ENCODE measurements around the gene GAB3.
"Not testable (repeated sequence)": the region's sequence is repeated elsewhere in the genome, so short reads cannot be mapped to it uniquely, and the experiment has no call there.

Gene GAB3

DNA sequence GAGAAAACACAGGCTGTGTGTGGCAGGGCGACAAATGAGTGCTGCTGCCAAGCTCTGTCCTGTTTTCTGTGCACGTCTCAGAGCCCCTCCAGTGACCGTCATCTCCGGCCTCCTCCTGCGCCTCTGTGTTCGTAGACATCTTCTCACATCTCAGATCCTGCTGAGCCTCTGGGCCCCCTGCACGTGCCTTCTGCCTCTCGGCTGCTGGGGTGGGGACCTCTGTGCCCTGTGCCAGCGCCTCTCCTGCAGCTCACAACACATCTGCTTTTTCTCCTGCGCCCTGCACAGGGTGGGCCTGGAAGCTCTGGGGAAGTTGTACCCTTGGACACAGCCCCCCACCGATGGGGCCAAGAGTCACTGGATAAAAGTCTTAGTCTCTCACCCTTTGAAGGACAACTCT lies 95.1 kb downstream of the GAB3 start:
- no peak for DNase-seq (ENCODE audit: low spot score)

DNA sequence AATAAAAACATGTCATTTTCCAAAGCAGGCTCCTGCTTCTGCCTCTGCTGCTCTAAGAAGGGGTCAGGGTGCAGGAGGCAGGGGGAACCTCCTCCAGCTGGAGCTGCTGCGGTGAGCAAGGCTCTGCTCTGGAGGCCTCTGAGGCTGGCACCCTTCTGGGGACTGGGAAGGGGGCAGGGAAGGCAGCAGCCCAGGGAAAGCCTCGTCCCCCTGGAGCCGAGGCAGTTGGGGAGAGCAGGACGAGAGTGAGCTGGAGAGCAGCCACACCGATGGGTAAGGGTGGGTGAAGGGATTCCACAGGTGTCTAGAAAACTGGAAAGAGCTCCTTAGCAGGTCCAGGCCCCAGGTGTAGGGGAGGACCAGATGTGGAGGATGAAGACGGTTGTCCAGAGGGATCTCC lies 95.5 kb downstream of the GAB3 start:
- DNase-seq (ENCODE audit: low spot score), result no peak

DNA sequence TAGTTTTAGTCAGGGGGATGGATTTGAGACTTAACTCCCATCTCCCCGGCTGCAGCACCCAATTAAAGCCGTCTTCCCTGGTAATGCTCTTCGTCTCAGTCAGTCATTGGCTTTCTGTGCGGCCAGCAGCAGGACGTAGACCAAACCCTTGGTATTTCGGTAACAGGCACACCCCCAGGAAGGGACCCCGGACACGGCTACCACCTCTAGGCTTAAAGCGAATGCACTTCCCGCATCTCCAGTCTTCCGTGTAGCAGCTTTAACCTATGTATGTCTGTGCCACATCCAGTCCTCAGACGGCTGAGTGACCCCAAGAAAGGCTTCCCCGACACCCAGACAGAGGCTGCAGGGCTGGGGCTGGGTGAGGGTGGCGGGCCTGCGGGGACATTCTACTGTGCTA lies 96.0 kb downstream of the GAB3 start:
- no peak for DNase-seq (ENCODE audit: low spot score)

DNA sequence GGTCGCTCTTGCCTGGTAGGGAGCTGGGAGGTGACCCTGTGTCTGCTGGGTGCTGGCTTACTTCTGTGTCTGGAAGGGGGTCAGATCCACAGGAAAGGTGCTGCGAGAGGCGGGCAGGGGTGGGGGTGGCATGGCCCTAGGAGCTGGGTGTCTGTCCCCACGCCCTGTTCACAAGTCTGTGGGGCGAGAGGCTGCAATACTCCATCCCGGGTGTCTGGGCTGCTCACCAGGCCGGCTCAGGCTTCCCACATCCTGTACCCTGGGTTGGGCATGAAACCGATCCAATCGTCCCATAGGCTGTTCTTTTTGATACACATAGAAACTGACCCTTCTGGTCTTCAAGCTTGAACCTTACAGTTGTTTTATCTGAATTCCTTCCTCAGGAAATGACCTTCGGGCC lies 96.5 kb downstream of the GAB3 start:
- DNase-seq (ENCODE audit: low spot score), result no peak

DNA sequence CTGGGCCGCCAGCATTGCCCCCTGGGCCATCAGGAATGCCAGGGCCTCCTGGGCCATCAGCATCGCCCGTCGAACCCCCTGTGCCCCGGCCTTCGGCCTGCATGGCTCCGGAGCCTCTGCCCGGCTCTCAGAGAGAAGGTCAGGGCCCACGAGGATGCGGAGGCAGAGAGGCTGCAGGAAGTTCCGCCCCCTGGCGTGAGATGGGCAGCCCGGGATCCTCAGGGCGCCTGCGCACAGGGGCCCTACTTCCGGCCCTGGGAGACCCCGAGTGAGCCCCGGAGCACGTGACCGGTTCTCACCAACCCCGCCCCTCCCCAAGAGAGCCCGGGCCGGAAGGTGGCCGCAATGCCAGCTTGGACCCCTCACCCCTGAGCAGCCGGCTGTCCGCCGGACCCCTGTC lies 97.5 kb downstream of the GAB3 start, which contains the start of gene CTAG2:
Gene CTAG2, minus strand, starts transcription at position 167 of the 400 bp plus-strand sequence. Its CDS starts 64 bp downstream, at position 103.
- not testable (repeated sequence) for DNase-seq (ENCODE audit: low spot score)

DNA sequence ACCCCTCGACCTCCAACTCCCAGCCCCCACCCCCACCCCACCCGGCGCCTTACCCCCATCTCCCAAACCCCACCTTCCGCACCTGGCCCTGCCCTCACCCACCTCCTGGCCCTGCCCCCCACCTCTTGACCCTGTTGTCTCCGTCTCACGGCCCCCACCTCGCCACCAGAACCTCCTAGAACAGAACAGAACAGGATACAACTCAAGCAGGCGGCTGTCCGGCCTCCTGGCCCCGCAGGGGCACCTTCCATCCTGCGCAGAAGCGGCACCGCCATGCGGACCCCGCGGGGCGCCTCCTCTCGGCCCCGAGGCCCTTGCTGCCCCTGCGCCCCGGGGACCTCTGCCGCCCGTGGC lies 97.9 kb downstream of the GAB3 start:
- no peak for DNase-seq (ENCODE audit: low spot score)

DNA sequence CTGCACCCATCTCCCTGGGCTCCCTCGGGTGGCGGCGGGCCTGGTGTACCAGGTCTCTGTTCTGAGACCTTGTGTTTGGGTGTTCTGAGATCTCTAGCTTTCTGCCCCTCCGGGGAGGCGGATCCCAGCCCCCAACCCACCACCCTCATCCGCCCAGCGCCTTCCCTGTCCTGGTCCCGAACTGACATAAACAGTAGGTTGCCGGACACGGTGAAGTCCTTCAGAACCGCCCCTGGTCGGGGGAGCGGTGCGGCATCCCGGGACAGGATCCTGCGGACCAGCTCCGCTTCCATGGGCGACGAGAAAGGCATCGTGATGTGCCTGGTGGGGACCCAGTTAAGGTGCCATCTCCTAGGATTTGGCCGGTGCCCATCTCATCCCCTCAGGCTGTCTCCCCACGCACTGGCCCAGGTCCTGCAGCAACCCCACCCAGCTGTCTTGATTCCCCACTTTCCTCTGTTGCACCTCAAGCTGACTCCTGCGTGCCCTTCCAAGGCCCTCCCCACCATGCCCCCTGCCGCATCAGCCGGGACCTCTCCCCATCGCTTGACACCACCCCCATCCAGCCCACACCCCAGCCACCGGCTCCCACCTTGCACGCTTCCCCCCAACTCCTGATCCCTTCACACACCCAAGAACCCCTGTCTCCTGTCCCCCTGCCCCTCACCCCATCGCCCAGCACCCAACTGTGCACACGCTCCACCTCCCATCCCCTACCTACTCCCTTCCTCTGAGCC lies 98.4 kb downstream of the GAB3 start:
- DNase-seq (ENCODE audit: low spot score), result no peak

DNA sequence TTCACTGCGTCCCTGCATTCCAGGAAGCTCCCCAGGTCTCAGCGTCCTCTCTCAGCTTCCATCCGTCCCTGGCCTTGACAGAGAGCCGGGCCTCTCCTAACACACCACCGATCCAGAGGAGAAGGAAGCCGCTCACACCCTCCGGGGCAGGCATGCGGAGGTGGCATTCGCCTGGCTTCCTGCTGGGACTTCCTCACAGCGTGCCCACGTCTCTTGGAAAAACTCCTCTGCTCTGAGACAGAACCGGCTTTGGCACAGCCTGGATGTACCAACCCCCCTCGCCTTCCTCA lies 100.7 kb downstream of the GAB3 start:
- no peak for DNase-seq (ENCODE audit: low spot score)

DNA sequence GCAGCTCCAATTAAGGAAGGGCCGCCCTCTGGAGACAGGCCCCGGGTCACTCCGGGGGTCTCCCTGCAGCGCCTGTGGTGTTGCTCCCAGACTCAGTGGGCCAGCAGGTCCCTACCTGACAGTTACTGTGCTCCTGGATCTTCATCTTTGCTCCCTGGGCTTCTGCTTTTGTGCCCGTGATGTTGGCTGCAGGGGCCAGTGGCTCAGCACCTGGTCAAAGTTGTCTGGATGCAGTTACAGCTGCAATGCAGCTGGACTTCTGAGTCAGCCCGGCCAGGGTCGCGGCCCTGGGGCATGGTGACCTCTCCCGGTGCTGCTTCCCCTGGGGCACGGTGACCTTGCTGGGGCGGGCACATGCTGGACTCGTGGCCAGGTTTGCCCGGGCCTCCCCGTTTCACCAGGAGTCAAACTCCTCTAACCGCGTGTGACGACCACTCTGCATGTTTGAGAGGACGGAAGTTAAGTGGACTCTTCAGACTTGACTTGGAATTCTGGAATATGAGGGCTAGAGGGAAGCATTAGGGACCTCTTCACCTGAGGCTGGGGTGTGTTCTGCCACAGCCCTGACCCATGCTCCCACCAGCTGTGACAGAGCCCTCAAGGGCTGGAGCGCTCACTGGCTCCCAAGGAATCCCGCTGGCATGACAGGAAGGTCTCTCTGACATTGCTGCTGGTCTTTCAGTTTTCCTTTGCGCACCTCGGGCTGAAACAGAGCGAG lies 101.2 kb downstream of the GAB3 start:
- no peak for DNase-seq (ENCODE audit: low spot score)

DNA sequence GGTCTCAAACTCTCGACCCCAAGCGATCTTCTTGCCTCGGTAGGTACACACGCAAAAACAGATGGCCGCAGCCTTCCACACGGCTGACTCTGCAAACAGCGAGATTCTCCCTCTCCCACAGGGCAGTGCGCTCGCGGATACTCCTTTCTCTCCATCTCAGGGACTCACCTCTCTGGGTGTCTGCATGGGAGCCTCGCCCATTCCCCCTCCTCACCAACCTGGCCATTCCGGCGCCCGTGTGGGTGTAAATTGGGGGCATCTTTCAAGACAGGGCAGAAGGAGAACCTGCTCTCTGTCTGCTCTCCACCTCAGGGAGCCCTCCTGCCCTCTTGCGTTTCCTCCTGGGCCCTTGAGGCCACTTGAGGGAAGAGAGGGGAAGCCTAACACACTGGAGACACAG lies 101.9 kb downstream of the GAB3 start:
- no peak for DNase-seq (ENCODE audit: low spot score)

DNA sequence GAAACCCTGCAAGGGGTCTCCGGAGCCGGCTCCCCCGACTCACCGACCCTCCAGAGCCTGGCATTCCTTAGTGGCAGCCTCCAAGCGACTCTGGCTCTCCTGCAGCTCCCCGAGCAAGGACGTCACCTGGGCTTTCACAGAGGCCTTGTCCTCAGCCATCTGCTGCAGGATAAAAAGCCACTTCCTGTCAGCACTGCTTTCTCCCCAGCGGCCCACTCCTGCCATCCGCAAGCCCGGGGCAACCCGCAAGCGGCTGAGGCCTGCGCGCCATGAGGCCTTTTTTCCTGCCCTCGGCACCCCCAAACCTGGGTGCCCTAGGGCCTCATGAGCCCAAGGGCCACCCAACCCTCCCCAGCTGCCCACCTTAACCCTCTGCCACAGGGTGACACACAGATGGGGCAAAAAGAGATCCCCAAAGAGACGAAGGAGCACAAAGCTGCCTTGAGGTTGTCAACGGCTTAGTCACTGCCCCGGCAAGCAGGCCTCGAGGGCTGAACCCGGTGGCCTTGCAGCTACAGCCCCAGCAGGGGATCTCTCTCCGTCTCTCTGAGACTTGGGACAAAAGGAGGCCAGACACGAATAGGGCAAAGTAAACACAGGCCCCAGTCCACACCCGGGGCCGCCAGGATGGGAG lies 105.0 kb downstream of the GAB3 start:
- DNase-seq (ENCODE audit: low spot score), result not testable (repeated sequence)

DNA sequence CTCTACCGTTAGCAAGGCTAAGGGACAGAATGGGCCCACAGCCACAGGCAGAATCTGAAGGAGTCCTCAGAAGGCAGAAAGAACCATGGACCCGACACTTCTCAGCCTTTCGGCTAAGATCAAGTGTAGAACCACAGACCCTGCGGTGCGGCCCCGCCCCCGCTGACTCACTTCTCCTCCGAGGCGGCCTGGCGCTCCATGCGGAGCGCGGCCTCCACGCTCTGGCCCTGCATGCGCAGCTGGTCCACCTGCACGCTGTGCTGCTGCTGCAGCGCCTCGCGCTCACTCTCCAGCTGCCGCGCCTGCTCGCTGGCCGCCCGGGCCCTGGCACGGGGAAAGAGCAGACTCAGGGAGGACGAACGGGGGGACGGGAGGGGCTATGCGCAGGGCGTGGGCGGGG lies 107.2 kb downstream of the GAB3 start:
- not testable (repeated sequence) for DNase-seq (ENCODE audit: low spot score)

DNA sequence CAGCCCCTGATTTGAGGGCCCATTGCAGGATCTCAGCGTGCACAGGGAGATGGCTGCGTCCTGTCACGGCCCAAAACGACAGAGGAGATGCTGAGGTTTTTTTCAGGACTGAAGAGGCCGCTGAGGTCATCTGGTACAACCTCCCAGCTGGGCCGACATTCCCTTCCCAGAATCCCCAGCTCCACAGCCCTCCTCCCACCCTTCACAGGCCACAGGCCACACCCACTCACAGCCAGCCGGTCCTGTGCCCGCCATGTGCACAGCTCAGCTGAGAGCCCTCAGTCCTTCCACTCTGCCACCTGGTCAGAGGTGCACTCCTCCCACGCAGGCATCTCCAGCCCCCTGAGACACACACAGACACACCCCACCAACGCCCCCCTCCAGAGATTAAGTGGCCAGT lies 109.1 kb downstream of the GAB3 start:
- DNase-seq (ENCODE audit: low spot score), result not testable (repeated sequence)

DNA sequence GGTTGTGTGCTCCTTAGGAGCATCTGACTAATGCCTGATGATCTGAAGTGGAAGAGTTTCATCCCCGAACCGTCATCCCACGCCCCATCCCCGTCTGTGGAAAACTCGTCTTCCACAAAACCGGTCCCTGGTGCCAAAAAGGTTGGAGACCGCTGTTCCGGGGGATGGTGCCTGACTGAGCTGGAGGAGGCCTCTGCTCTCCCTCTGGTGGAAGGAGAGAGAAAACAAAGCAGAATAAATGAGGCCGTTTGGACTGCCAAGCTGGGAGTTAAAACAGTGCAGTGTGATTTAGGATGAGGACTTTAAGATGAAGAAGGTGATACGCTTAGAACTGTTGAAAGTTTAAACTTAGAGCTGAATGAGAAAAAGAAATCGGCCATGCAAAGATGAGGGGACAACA lies 117.2 kb downstream of the GAB3 start:
- DNase-seq (ENCODE audit: low spot score), result not testable (repeated sequence)

DNA sequence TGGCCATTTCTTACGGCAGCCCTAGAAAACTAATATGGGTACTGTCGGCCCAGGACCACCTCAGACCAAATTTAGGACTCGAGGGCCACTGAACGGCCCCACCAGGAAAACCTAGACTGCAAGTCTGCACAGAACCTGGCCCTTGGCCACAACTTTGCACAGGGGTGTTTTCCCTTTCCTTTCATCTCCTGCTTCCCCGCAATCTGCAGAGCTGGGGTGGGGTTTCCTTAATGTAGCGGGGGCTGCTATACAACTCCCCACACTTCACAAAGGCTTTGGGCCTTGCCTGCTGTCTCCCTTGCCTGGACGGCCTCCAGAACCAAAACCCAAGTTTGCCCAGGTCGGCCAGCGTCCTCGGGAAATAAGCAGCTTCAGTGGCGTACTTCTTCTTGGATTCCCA lies 119.9 kb downstream of the GAB3 start:
- DNase-seq (ENCODE audit: low spot score), result not testable (repeated sequence)

DNA sequence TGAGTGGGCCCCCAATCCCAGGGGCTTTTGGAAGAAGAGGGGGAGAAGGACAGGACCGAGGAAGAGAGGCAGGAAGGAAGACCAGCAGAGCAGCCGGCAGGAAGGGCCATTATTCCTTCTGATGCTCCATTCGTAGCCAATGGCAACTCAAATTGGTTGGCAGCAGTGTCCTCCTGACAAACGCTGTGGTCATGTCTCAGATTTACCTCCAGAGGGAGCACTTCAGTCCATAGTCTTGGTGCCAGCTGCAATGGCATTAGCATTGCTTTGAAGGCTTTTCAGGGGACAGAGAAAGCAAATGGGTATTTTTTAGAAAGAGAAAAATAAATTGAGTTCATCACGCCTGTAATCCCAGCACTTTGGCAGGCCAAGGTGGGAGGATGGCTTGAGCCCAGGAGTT lies 121.9 kb downstream of the GAB3 start:
- not testable (repeated sequence) for DNase-seq (ENCODE audit: low spot score)
